Measurements from ENCODE around the gene TCEAL3. TPM values are rescaled to one million over a fixed set of nuclear protein-coding genes. Genes with fewer than 3 reads are reported as not detected.
"Not testable (repeated sequence)": the region's sequence is repeated elsewhere in the genome, so short reads cannot be mapped to it uniquely, and the experiment has no call there.

The TCEAL3 gene
- total and polyA plus RNA-seq, 12 donors, result 14.5 to 118 (median 53.5) TPM

DNA sequence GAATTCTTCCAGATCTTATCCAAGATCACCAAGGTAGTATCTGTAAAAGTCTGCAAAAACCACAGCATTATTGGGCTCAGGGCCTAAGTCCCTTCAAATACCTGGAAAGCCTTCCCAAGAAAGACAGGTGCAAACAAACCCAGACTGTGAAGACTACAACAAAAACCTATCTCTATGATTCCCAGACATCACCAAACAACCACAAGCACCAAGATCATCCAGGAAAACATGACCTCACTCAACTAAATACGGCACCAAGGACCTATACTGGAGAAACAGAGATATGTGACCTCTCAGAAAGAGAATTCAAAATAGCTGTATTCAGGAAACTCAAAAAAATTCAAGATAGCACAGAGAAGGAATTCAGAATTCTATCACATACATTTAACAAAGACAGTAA lies 36.4 kb downstream of the TCEAL3 start:
- DNase-seq, result no peak
- H3K27ac ChIP-seq, result no peak overlapping the region
- H3K4me3 ChIP-seq, result no peak overlapping the region
- TF ChIP-seq, protein P1, sequence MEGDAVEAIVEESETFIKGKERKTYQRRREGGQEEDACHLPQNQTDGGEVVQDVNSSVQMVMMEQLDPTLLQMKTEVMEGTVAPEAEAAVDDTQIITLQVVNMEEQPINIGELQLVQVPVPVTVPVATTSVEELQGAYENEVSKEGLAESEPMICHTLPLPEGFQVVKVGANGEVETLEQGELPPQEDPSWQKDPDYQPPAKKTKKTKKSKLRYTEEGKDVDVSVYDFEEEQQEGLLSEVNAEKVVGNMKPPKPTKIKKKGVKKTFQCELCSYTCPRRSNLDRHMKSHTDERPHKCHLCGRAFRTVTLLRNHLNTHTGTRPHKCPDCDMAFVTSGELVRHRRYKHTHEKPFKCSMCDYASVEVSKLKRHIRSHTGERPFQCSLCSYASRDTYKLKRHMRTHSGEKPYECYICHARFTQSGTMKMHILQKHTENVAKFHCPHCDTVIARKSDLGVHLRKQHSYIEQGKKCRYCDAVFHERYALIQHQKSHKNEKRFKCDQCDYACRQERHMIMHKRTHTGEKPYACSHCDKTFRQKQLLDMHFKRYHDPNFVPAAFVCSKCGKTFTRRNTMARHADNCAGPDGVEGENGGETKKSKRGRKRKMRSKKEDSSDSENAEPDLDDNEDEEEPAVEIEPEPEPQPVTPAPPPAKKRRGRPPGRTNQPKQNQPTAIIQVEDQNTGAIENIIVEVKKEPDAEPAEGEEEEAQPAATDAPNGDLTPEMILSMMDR (IDR thresholded peaks at IDR 0.05), result no peak
- TF ChIP-seq POLR2A (IDR thresholded peaks at IDR 0.05), result no peak
- no peaks in the 10 kb centered on the region for H3K36me3 ChIP-seq (replicated peaks in 1 of 2)
- intact Hi-C loops (cut with DNase I), result no loop called here
- WGBS, 4 donors, result 50 to 92% (median 77%) methylated on average over 1 of the region's 1 CpG
- H3K27me3 ChIP-seq, result no peaks in the 10 kb centered on the region
- H3K4me1 ChIP-seq (replicated peaks in 1 of 2), result no peaks in the 10 kb centered on the region
- no peaks in the 10 kb centered on the region for H3K9me3 ChIP-seq (replicated peaks in 1 of 3)

DNA sequence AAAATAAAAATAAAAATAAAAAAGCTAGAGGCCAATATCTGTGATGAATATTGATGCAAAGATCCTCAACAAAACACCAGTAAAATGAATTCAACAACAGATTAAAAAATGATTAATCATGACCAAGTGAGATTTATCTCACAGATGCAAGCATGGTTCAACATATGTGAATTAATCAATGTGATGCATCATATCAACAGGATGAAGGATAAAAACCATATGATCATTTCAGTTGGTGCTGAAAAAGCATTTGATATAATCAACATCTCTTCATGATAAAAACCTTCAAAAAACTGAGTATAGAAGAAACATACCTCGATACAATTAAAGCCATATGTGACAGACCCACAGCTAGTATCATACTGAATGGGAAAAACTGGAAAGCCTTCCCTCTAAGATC lies 39.9 kb downstream of the TCEAL3 start:
- no peak for TF ChIP-seq POLR2A (IDR thresholded peaks at IDR 0.05)
- TF ChIP-seq, protein P1 (IDR thresholded peaks at IDR 0.05), result no peak
- no peak for DNase-seq
- H3K27me3 ChIP-seq, result no peaks in the 10 kb centered on the region
- no peaks in the 10 kb centered on the region for H3K4me1 ChIP-seq (replicated peaks in 1 of 2)
- H3K27ac ChIP-seq, result no peak overlapping the region
- no peaks in the 10 kb centered on the region for H3K36me3 ChIP-seq (replicated peaks in 1 of 2)
- intact Hi-C loops (cut with DNase I), result no loop called here
- H3K9me3 ChIP-seq (replicated peaks in 1 of 3), result no peaks in the 10 kb centered on the region
- H3K4me3 ChIP-seq, result no peak overlapping the region
- WGBS, 4 donors, result 75 to 85% (median 78%) methylated on average over 1 of the region's 1 CpG

DNA sequence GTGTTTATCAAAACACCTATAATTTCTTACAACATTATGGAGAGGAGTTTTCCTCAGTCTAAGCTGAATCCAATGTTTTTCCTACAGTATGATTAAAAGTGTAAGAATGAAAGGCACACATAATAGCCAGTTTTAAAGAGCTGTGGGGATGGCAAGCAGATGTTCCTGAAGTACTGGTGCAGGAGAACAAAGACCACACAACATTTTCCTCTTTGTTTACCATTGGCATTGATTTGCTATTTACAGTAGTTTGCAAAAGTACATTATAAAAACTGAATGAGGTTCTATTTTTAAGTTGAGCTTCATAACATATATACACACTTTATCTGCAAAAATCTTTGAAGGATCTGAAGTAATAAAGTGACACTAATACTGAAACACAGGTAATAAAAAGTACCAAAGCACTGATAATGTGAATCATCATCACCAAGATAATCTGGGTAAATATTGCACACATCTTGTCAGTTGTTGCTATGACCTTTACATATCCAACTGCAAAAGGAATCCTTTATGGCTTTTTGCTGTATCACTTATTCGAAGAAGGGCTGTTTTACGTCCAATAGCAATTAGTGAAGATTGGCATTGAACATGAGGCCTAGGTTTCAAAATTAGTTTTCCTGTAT lies 43.5 kb downstream of the TCEAL3 start:
- Histone ChIP-seq H3K27ac (no peak overlapping the region), H3K36me3 (replicated peaks in 1 of 2) (no peaks in the 10 kb centered on the region), H3K4me3 (no peak overlapping the region), H3K9me3 (replicated peaks in 1 of 3) (no peaks in the 10 kb centered on the region), H3K4me1 (replicated peaks in 1 of 2) (no peaks in the 10 kb centered on the region), H3K27me3 (peaks cover 3% of the 10 kb centered on the region)
- no peak for TF ChIP-seq POLR2A (IDR thresholded peaks at IDR 0.05)
- TF ChIP-seq, protein P1 (IDR thresholded peaks at IDR 0.05), result no peak
- no peak for DNase-seq
- 84 to 100% (median 88%) methylated on average over 2 of the region's 2 CpGs for WGBS, 4 donors
- intact Hi-C loops (cut with DNase I), result no loop called here

DNA sequence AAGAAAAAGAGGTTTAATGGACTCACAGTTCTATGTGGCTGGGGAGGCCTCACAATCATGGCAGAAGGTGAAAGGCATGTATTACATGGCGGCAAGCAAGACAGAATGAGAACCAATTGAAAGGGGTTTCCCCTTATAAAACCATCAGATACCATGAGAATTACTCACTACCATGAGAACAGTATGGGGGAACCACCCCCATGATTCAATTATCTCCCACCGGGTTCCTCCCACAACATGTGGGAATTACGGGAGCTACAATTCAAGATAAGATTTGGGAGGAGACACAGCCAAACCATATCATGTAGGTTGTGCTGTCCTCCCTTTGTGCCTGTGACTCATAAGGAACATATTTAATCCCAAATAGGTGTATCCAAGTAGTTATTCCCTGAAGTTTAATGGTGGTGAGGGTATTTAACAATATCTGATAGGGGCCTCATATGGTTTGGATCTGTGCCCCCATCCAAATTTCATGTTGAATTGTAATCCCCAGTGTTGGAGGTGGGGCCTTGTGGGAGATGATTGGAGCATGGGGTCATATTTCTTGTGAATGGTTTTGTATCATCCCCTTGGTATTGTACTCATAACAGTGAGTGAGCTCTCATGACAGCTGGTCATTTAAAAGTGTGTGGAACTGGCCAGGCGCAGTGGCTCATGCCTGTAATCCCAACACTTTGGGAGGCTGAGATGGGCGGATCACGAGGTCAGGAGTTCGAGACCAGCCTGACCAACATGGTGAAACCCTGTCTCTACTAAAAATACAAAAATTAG lies 47.7 kb downstream of the TCEAL3 start:
- H3K4me3 ChIP-seq; DNase-seq; H3K4me1 ChIP-seq (replicated peaks in 1 of 2); H3K9me3 ChIP-seq (replicated peaks in 1 of 3); H3K27ac ChIP-seq; intact Hi-C loops (cut with DNase I); H3K36me3 ChIP-seq (replicated peaks in 1 of 2): not testable (repeated sequence)
- WGBS, 4 donors, result 80 to 95% (median 86%) methylated on average over 7 of the region's 7 CpGs
- peaks cover 13% of the 10 kb centered on the region for H3K27me3 ChIP-seq
